Colon (tissue), 2 donors: ENCODE measurements around the gene TDRD12.
"Not testable (repeated sequence)": the region's sequence is repeated elsewhere in the genome, so short reads cannot be mapped to it uniquely, and the experiment has no call there.

Experiments
- FAIRE-seq: peaks from 2 replicates; lab custom pipeline; 2012; peaks lifted over from hg19 to GRCh38; lab: Jason Lieb, UNC
- donor health status: control.
- donor health status: control.

TDRD12 gene

GRCh38 chr19:32748497-32748896 is 28.9 kb downstream of the TDRD12 start:
- no peak for FAIRE-seq

DNA sequence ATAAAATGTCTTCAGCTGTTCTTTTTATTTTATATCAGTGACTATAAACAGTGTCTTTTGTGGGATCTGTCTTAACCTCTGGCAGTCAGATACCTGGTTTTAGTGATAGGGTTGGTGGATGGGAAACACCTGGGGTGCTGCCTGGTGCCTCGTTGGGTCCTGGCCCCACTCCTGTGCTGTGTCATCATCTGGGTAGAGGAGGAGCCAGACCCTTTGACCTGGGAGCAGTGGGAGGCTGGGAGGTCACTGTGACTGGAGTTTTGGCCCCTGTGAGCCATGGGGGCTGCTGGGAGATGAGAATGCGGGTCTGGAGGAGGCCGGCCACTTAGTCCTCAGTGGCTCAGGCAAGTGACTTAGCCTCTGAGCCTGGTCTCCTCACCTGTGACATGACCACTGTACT is 29.4 kb downstream of the TDRD12 start:
- no peak for FAIRE-seq

DNA sequence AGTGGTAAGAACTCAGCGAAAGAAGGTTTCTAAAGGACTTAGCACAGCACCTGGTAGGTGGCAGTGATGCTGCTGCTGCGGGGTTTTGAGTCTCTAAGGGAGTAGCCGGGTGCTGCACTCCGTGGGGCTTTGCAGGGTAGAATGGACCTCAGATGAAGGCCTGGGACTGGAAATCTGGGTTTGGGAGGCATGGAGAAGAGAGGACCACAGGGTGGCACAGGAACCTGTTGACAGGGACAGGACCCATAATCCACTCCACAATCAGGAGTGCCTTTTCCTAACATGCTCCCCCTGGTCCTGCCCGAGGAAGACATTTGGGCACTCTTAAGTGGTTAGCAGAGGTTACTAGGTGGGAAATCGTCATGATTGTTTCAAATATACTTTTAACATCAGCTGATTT is 29.8 kb downstream of the TDRD12 start:
- no peak for FAIRE-seq

- no peak for FAIRE-seq
Observed at GRCh38 chr19:32750441-32751055, 31.0 kb downstream of the TDRD12 start.

DNA sequence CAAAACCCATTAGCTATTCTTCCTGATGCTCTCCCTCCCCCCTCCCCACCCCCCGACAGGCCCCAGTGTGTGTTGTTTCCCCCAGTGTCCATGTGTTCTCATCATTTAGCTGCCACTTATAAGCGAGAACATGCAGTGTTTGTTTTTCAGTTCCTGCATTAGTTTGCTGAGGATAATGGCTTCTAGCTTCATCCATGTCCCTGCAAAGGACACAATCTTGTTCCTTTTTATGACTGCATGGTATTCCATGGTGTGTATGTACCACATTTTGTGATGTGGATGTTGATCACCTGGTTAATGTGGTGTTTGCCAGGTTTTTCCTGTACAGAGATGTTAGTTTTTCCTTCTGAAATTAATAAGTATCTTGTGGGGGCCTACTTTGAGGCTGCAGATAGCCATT is 31.5 kb downstream of the TDRD12 start:
- no peak for FAIRE-seq

- no peak for FAIRE-seq
Observed at GRCh38 chr19:32757189-32757588, 37.6 kb downstream of the TDRD12 start.

GRCh38 chr19:32765365-32765764 is 45.8 kb downstream of the TDRD12 start:
- FAIRE-seq: not testable (repeated sequence)

DNA sequence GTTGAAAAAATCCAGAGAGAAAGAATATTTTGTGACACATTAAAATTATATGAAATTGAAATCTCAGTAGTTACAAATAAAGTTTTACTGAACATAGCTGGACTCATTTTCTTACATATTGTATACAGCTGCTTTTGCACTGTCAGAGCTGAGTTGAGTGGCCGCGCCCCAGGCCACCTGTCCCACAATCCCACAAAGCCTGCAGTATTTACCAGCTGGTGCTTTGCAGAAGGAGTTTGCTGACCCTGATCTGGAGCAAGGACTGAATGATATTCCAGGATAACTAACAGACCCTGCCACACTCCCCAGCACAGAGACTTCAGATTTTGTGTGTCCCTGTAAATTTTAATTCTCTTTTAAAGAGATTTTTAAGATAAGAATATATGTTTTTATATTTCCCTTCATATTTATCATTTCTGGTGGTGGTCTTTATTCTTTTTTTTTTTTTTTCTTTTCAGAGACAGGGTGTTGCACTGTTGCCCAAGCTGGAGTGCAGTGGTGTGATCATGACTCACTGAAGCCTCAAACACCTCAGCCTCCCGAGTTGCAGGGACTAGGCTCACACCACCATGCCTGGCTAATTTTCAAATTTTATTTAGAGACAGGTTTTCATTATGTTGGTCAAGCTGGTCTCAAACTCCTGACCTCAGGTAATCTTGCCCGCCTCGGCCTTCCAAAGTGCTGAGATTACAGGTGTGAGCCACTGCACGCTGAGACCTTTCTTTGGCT is 48.5 kb downstream of the TDRD12 start:
- FAIRE-seq: no peak

DNA sequence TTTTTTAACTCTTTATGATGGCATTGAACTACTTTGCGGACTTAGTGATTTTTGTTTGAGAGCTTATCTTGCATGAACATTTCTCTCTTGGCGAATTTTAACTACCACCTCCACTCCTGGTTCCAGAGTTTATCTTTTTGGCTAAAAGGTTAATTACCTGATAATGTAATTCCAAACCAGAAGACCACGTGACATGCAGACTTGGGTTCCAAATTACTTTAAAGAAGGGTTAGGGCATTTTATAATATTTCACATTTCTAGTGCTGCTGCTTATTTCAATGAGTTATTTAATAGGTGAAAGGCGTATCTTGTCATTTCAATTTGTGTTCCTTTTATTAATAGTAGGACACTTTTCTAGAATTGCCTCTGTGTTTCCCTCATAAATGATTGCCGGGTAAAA is 52.0 kb downstream of the TDRD12 start:
- no peak for FAIRE-seq

DNA sequence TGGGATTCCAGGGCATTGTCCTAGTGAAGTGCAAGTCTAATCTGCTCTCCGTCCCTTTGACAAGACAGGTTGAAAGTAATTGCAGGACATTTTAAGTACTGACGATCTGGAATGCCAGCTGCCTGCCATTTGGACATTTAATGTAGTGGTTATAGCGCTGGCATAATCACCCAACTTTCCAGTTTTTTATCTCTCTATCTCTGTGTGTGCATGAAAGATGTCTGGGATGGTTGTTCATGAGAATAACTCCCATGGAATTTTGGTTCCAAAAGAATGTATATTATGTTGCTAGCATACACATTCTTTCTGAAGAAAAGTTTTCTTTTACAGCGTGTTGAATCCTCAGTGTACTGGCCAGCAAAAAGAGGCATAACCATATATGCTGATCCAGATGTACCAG is 53.6 kb downstream of the TDRD12 start:
- FAIRE-seq: no peak

GRCh38 chr19:32779082-32779481 is 59.5 kb downstream of the TDRD12 start:
- no peak for FAIRE-seq

- FAIRE-seq: no peak
Observed at GRCh38 chr19:32781280-32781679, 61.7 kb downstream of the TDRD12 start.

DNA sequence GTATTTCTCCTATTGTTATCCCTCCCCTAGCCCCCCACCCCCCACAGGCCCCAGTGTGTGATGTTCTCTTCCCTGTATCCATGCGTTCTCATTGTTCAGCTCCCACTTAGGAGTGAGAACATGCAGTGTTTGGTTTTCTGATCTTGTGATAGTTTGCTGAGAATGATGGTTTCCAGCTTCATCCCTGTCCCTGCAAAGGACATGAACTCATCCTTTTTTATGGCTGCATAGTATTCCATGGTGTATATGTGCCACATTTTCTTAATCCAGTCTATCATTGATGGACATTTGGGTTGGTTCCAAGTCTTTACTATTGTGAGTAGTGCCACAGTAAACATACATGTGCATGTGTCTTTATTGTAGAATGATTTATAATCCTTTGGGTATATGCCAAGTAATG is 62.5 kb downstream of the TDRD12 start:
- FAIRE-seq: not testable (repeated sequence)

- not testable (repeated sequence) for FAIRE-seq
Observed at GRCh38 chr19:32787161-32787813, 67.7 kb downstream of the TDRD12 start.

DNA sequence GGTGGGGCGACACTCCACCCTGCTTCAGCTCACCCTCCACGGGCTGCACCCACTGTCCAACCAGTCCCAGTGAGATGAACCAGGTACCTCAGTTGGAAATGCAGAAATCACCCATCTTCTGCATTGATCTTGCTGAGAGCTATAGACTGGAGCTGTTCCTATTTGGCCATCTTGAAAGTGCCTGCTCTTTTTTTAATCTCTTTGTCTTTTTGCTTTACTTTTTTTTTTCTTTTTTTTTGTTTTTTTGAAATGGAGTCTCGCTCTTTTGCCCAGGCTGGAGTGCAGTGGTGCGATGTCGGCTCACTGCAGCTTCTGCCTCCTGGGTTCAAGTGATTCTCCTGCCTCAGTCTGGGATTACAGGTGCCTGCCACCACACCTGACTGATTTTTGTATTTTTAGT is 68.3 kb downstream of the TDRD12 start:
- not testable (repeated sequence) for FAIRE-seq

DNA sequence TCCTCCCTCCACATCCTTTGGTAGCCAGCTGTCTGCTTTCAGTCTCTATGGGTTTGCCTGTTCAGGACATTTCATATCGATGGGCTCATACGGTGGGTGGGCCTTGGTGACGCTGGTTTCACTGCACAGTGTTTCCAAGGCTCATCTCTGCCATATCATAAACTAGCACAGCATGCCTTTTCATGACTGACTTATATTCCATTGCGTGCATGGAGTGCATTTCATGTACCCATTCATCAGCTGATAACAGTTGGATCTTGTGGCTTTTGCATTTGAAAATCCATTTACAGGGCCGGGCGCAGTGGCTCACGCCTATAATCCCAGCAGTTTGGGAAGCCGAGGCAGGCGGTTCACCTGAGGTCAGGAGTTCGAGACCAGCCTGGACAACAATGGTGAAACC is 69.9 kb downstream of the TDRD12 start:
- no peak for FAIRE-seq

- no peak for FAIRE-seq
Observed at GRCh38 chr19:32798201-32798600, 78.6 kb downstream of the TDRD12 start.

- no peak for FAIRE-seq
Observed at GRCh38 chr19:32800191-32800590, 80.6 kb downstream of the TDRD12 start.

DNA sequence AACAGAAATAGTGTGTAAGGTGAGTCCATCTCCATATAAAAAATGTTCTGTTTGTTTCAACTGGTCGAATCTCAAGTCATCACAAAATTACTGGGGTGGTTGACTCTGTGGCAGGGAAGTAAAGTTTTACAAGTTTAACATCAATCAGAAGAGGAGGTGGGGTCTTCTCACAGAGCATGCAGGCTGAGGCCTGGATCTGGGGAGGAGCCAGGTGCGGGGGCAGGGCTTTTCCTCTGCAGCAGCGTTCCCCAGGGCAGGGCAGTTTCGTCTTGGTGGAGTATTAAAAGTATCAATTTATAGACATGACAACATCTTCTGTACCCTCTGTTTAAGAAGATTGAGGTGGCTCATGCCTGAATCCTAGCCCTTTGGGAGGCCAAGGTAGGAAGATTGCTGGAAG is 81.2 kb downstream of the TDRD12 start:
- no peak for FAIRE-seq

- FAIRE-seq: no peak
Observed at GRCh38 chr19:32802840-32803239, 83.3 kb downstream of the TDRD12 start.

DNA sequence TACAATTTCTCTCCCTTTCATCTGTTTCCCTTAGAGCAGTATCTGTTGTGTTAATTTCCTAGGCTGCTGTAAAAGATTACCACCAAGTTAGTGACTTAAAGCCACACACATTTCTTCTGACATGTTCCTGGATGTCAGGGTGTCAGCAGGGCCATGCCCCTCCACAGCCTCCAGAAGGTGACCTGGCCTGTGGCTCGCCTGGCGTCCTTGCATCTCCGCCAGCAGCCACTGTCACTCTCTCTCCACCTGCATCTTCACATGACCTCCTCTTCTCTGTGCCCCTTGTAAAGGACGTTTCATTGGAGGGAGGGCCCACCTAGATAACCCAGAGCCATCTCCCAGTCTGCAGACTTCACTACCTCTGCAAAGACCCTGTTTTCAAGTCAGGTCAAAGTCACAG is 88.7 kb downstream of the TDRD12 start:
- no peak for FAIRE-seq

DNA sequence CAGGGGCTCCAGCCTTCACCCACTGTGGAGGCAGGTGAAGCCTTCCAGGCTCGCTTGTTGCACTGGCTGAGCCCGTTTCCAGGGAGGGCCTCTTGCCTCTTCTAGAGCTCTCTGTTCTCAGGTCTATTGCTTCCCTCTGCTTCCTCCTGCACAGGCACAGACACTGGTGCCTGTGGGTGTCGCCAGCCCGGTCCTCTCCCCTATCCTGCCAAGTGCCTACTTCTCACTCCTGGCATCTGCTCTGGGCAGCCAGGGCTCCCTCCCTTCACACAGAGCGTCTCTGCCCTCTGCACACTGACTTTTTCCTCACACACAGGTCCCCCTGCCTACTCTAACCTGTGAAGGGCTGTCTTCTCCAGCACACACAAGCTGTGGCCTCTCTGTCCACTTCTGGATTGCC is 89.7 kb downstream of the TDRD12 start:
- FAIRE-seq: no peak

DNA sequence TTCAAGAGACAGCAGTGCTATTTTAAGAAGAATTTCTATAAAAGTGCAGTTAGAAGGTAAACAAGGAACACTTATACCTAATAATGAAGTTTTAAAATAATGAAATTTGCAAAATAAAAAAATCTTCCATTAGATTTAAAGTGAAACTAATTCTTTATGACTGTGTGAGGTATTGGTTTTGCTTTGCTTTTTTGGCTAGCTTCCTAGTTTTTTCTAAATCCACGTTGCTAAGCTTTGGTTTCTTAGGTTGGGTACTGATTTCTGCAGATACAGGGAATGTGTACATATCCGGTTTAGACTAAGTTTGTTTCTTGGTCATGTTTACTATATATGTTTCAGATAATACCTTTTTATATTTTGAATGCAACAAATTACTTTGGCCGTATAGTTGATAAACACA is 90.2 kb downstream of the TDRD12 start:
- FAIRE-seq: no peak

GRCh38 chr19:32810452-32810851 is 90.9 kb downstream of the TDRD12 start:
- FAIRE-seq: no peak
